HEK293 (cell line): Measurements from ENCODE around the gene EHD3.

Source experiments
- CTCF ChIA-PET: fragments of 350-600 bp; formaldehyde crosslinking; extraction: SDS; loops from one replicate; lab custom pipeline; 2021; ENCODE audit warnings: antibody characterized with exemption; lab: Yijun Ruan, JAX
- POLR2A ChIA-PET: fragments of 300-600 bp; formaldehyde crosslinking; extraction: SDS; loops from one replicate; lab custom pipeline; 2020; ENCODE audit warnings: antibody characterized with exemption, inconsistent platforms; lab: Yijun Ruan, JAX
- H3K27ac ChIP-seq: fragments of 200-500 bp; sonication (Bioruptor generic); 2 replicates; pipeline ENCODE4 v1.5.1; 2014; ENCODE audit warnings: low read depth, low read length, control low read depth, inconsistent platforms; ENCODE audit errors: extremely low read depth
- H3K36me3 ChIP-seq, 2 experiments: fragments of 200-500 bp in 1 of 2; sonication (Bioruptor generic) in 1 of 2; 1 replicate in 1 of 2; 2 replicates in 1 of 2; pipeline ENCODE4 v1.5.1; 2014 to 2017; ENCODE audit warnings: inconsistent platforms in 2 of 2, low read length in 2 of 2; ENCODE audit not compliant: control insufficient read depth in 2 of 2, insufficient read depth in 1 of 2
- H3K4me1 ChIP-seq: fragments of 200-500 bp; sonication (Bioruptor generic); 2 replicates; pipeline ENCODE4 v1.5.1; 2014; ENCODE audit warnings: mild to moderate bottlenecking, low read length, inconsistent platforms; ENCODE audit not compliant: control insufficient read depth, insufficient read depth
- H3K4me3 ChIP-seq: 2 replicates; pipeline ENCODE4 v1.5.1; 2011; ENCODE audit warnings: low read depth, mild to moderate bottlenecking, control low read depth, low read length, moderate library complexity
- H3K9me3 ChIP-seq: fragments of 200-500 bp; sonication (Bioruptor generic); 2 replicates; pipeline ENCODE4 v1.5.1; 2014; ENCODE audit warnings: low read depth, low read length, inconsistent platforms; ENCODE audit not compliant: control insufficient read depth, insufficient read depth
- ATF2 ChIP-seq: fragments of 450-650 bp; formaldehyde crosslinking; IDR thresholded peaks from 2 replicates; pipeline ENCODE4 v1.5.1; 2016; ENCODE audit warnings: missing biosample characterization, missing genetic modification characterization, low read depth
- CTCF ChIP-seq: fragments of 450-650 bp; formaldehyde crosslinking; IDR thresholded peaks from 2 replicates; pipeline ENCODE4 v1.5.1; 2016; ENCODE audit warnings: missing biosample characterization, missing genetic modification characterization
- ELK4 ChIP-seq: IDR thresholded peaks from 2 replicates; pipeline ENCODE4 v1.6.1; 2011; ENCODE audit warnings: mild to moderate bottlenecking, low read depth, low read length, borderline replicate concordance
- HOXD13 ChIP-seq: sonication (generic); formaldehyde crosslinking; IDR thresholded peaks from 2 replicates; pipeline ENCODE4 v1.8.0; 2022; ENCODE audit warnings: missing genetic modification reagents, borderline replicate concordance
- PATZ1 ChIP-seq: fragments of 450-650 bp; formaldehyde crosslinking; IDR thresholded peaks from 2 replicates; pipeline ENCODE4 v1.5.1; 2016; ENCODE audit warnings: missing biosample characterization, missing genetic modification characterization
- PRDM4 ChIP-seq: fragments of 450-650 bp; formaldehyde crosslinking; IDR thresholded peaks from 2 replicates; pipeline ENCODE4 v1.5.1; 2017; ENCODE audit warnings: missing biosample characterization, missing genetic modification characterization
- SCRT1 ChIP-seq: fragments of 450-650 bp; formaldehyde crosslinking; IDR thresholded peaks from 2 replicates; pipeline ENCODE4 v1.5.1; 2016; ENCODE audit warnings: missing biosample characterization, missing genetic modification characterization, borderline replicate concordance
- ZBTB1 ChIP-seq: fragments of 450-650 bp; formaldehyde crosslinking; IDR thresholded peaks from 2 replicates; pipeline ENCODE4 v1.5.1; 2016; ENCODE audit warnings: missing biosample characterization, missing genetic modification characterization
- ZBTB26 ChIP-seq: fragments of 450-650 bp; formaldehyde crosslinking; optimal IDR thresholded peaks from 2 replicates; pipeline ENCODE3; 2016; ENCODE audit warnings: missing biosample characterization, mild to moderate bottlenecking, missing genetic modification characterization
- ZNF140 ChIP-seq: fragments of 450-650 bp; formaldehyde crosslinking; IDR thresholded peaks from 2 replicates; pipeline ENCODE4 v1.5.1; 2016; ENCODE audit warnings: missing biosample characterization, missing genetic modification characterization
- ZNF174 ChIP-seq: fragments of 450-650 bp; formaldehyde crosslinking; IDR thresholded peaks from 2 replicates; pipeline ENCODE4 v1.5.0; 2017; ENCODE audit warnings: missing biosample characterization, mild to moderate bottlenecking, missing genetic modification characterization
- ZNF184 ChIP-seq: fragments of 450-650 bp; IDR thresholded peaks from 2 replicates; pipeline ENCODE4 v1.5.1; 2018; ENCODE audit warnings: missing biosample characterization, mild to moderate bottlenecking, missing genetic modification characterization
- ZNF223 ChIP-seq: fragments of 450-650 bp; formaldehyde crosslinking; IDR thresholded peaks from 2 replicates; pipeline ENCODE4 v1.5.1; 2016; ENCODE audit warnings: missing biosample characterization, missing genetic modification characterization
- ZNF274 ChIP-seq, 2 experiments: fragments of 200-500 bp in 1 of 2; fragments of 450-650 bp in 1 of 2; sonication (Bioruptor generic) in 1 of 2; formaldehyde crosslinking in 1 of 2; IDR thresholded peaks; 2 replicates each; pipeline versions ENCODE4 v1.5.1 to v1.6.1; 2014 to 2016; ENCODE audit warnings: borderline replicate concordance in 1 of 2, inconsistent platforms in 1 of 2, low read length in 1 of 2, missing biosample characterization in 1 of 2, missing genetic modification characterization in 1 of 2
- ZNF513 ChIP-seq: fragments of 450-650 bp; IDR thresholded peaks from 2 replicates; pipeline ENCODE4 v1.5.1; 2018; ENCODE audit warnings: missing biosample characterization, missing genetic modification characterization
- ZNF555 ChIP-seq: fragments of 450-650 bp; formaldehyde crosslinking; conservative IDR thresholded peaks from 2 replicates; pipeline ENCODE4 v1.5.1; 2017; ENCODE audit warnings: missing biosample characterization, mild to moderate bottlenecking, missing genetic modification characterization, inconsistent platforms
- ZNF677 ChIP-seq: fragments of 450-650 bp; IDR thresholded peaks from 2 replicates; pipeline ENCODE4 v1.5.0; 2018; ENCODE audit warnings: missing biosample characterization, mild to moderate bottlenecking, missing genetic modification characterization, moderate library complexity
- ZNF785 ChIP-seq: fragments of 450-650 bp; formaldehyde crosslinking; IDR thresholded peaks from 2 replicates; pipeline ENCODE4 v1.5.1; 2016; ENCODE audit warnings: missing biosample characterization, missing genetic modification characterization

The EHD3 gene

GRCh38 chr2:31238126-31238905 is 4.4 kb downstream of the EHD3 start:
- H3K4me3 ChIP-seq = no peak overlapping the region
- ChIA-PET POLR2A (no interaction called here), CTCF (interaction anchor here (1.4 kb wide), 1 partner anchor 96 kb away, joined by 5 read pairs; no protein-coding TSS in a partner anchor)
- 0 out of 2 replicates have a peak, but pooled peaks cover 2% of the 10 kb centered on the region for H3K4me1 ChIP-seq
- H3K36me3 ChIP-seq = no peaks in the 10 kb centered on the region; a peak in 1 of 3 replicates
- TF ChIP-seq PRDM4 (tag by site-specific recombination) (no peak), ZNF555 (no peak), ZNF785 (no peak), SCRT1 (no peak), ZNF223 (tag by site-specific recombination) (no peak), PATZ1 (no peak), ZBTB26 (tag by site-specific recombination) (no peak), ATF2 (tag by site-specific recombination) (no peak), ZBTB1 (tag by site-specific recombination) (no peak), ZNF677 (tag by site-specific recombination) (no peak), ZNF274 (IDR thresholded peaks at IDR 0.05; ENCODE audit: low read length) (no peak), ZNF274 (tag by site-specific recombination; IDR thresholded peaks at IDR 0.05; ENCODE audit: borderline replicate concordance) (no peak), HOXD13 (CRISPR knock-in tag) (no peak), ZNF184 (no peak), ZNF140 (no peak), ZNF174 (tag by site-specific recombination) (no peak), CTCF (tag by site-specific recombination) (no peak), ZNF513 (tag by site-specific recombination) (no peak), ELK4 (no peak)
- no peak overlapping the region for H3K27ac ChIP-seq
- H3K9me3 ChIP-seq = no peaks in the 10 kb centered on the region
